NCI-H128 (cell line): ENCODE data around the gene HBA1.
A peak's percentile ranks its signal among the peaks of the same experiment; 100 is the strongest.
"Not testable (repeated sequence)": the region's sequence is repeated elsewhere in the genome, so short reads cannot be mapped to it uniquely, and the experiment has no call there.

ENCODE experiments used
- DNase-seq: peaks from one replicate; lab custom pipeline; 2025; ENCODE audit not compliant: unreplicated experiment; lab: John Stamatoyannopoulos, UW

Gene HBA1

GRCh38 chr16:173928-174769 lies 2.3 kb upstream of the HBA1 start:
- not testable (repeated sequence) for DNase-seq

GRCh38 chr16:175011-175949 lies 1.2 kb upstream of the HBA1 start:
- DNase-seq = no peak

- DNase-seq = not testable (repeated sequence)
Observed at GRCh38 chr16:176006-176405, 474 bp upstream of the HBA1 start.

- DNase-seq = no peak
Observed at GRCh38 chr16:177394-177822, 928 bp downstream of the HBA1 start.

GRCh38 chr16:177981-178667 lies 1.6 kb downstream of the HBA1 start:
- no peak for DNase-seq

- no peak for DNase-seq
Observed at GRCh38 chr16:178668-179015, 2.2 kb downstream of the HBA1 start.

GRCh38 chr16:179211-180092 lies 3.0 kb downstream of the HBA1 start:
- DNase-seq = no peak

- DNase-seq = no peak
Observed at GRCh38 chr16:180101-180675, 3.7 kb downstream of the HBA1 start, which contains the start of gene HBQ1. Gene HBQ1 (plus strand): TSS chr16:180459. CDS start chr16:180487, 28 bp downstream.

DNA sequence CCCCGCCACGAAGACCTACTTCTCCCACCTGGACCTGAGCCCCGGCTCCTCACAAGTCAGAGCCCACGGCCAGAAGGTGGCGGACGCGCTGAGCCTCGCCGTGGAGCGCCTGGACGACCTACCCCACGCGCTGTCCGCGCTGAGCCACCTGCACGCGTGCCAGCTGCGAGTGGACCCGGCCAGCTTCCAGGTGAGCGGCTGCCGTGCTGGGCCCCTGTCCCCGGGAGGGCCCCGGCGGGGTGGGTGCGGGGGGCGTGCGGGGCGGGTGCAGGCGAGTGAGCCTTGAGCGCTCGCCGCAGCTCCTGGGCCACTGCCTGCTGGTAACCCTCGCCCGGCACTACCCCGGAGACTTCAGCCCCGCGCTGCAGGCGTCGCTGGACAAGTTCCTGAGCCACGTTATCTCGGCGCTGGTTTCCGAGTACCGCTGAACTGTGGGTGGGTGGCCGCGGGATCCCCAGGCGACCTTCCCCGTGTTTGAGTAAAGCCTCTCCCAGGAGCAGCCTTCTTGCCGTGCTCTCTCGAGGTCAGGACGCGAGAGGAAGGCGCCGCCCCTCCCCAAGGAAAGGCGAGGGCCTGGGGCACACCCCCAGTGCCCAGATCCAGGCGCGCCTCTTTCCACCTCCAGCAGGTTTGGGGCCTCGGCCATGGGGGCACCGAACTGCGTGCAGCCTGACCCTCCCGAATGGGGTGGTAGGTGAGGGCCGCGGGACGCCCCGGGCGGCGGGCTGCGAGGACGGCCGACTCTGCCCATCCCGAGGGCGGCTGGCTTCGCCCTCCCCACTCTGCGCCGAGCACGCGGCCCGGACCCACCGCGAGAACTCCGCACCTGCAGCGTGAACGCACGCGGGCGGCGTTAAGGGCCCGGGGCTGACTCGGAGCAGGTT lies 4.4 kb downstream of the HBA1 start:
- peak; percentile 39 for DNase-seq

- DNase-seq = no peak
Observed at GRCh38 chr16:181565-182021, 5.1 kb downstream of the HBA1 start.

DNA sequence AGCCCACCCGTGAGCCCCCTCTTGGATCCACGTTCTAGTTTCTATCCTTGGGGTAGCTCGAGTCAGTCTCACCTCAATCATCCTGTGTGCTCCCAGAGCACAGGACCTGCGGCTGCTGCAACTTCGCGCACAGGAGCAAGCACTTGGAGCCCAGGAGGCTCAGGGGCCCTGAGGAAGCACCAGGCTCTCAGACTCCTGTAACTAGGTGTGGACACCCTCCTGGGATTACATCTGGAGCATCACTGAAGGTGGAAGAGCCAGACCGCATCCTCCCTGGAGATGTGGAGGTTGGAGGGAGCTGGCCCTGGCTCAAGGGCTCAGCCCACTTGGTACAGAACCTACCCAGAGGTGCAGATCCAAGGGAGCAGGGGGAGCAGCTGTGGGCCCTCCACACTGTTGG lies 6.5 kb downstream of the HBA1 start:
- DNase-seq = no peak

GRCh38 chr16:185213-185612 lies 8.7 kb downstream of the HBA1 start:
- no peak for DNase-seq

DNA sequence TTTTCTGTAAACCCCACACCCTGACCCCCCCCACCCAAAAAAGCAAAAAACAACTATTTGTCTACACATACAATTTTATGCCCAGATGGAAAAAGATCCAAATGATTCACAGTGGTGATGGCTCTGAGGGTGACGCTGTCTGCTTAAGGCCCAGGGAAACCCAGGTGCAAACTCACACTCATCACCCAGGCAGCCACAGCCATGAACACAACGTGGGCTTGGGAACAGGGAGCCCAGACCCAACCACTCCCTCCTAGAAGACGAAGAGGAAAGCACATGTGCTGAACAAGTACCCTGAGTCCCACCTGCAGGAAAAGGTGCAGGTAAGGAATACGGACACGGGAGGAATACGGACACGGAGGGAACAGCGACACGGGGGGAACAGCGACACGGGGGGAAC lies 9.2 kb downstream of the HBA1 start:
- no peak for DNase-seq

GRCh38 chr16:187330-187729 lies 10.8 kb downstream of the HBA1 start:
- DNase-seq = no peak

DNA sequence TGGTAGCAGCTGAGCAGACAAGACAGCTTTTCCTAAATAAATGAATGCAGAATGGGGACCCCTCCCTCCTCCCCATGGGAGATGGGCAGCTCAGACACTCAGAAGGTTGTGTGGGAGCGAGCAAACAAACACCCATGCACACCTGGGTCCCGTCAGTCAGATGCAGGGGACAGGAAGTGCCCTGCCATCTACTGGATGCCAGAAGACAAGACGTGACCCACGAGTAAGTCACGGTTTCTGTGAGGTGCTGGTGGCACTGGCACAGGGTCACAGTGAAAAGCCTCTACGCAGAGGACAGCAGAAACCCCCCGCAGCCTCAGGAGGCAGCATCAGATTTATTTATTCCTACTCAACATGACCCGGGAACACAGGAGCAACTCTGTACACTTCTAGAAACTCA lies 12.2 kb downstream of the HBA1 start:
- DNase-seq = no peak

- no peak for DNase-seq
Observed at GRCh38 chr16:189604-190186, 13.2 kb downstream of the HBA1 start.

DNA sequence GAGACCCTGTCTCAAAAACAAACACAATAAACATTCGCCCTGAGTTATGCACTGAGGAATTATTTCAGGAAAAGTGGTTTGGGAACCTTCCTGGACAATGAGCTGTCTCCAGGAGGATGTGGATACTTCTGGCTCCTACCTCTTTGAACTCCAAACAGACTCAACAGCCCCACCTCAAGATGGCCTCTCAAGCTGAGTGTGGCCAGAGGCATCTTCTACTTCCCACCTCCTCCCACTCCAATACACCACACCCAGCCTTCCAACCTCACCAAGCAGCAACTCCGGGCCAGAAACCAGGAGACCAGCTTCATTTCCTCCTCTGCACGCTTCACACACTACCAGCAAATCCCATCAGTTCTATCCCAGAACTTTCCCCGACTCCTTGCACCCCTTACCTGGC lies 15.4 kb downstream of the HBA1 start:
- no peak for DNase-seq

DNA sequence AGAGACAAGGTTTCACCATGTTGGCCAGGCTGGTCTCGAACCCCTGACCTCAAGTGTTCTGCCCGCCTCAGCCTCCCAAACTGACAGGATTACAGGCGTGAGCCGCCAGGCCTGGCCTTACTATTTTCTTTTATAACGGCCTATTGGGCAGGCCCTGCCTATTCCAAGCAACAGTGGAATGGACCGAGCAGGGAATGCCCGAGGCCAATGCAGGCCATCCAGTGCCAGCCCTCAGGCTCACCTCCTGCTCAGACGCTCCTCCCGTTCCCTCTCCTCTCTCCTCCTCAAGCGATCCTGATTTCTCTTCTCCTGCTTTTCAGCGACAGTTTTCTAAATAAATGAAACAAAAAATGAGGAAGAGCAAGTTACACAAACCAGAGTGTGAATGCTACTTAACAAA lies 16.2 kb downstream of the HBA1 start:
- no peak for DNase-seq

DNA sequence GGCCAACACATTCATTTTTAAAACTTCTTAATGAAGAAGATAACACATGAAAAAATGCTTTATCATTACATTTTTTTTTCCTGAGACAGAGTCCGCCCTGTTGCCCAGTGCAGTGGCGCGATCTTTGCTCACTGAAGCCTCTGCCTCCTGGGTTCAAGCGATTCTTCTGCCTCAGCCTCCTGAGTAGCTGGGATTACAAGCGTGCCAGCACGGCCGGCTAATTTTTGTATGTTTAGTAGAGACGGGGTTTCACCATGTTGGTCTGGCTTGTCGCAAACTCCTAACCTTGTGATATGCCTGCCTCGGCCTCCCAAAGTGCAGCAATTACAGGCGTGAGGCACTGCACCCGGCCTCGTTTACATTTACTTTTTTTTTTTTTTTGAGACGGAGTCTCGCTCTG lies 17.0 kb downstream of the HBA1 start:
- DNase-seq = no peak
